IPS DF 4.7 (cell line): ENCODE measurements around the gene KCTD3.

Source experiments
- DNase-seq: peaks from one replicate; pipeline ENCODE4 v3.0.0-alpha.2; 2013; ENCODE audit warnings: low spot score; ENCODE audit errors: extremely low read depth

KCTD3 gene

DNA sequence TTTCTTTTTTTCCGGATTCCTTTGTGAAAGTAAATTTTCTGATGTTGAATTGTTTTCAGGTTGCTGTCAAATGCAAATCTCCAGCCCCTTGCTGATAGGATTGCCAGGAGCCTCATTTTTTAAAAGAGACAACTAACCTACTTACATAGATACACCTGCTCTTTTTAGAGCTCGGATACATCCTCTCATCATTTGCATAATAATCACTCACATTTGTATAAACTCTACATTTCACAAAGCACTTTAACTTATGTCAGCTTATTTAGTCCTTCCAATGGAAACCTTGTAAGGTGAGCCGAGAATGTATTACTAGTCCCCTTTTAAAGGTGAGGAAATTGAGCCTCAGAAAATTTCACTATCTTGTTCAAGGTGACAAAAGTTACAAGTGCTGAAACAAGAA is 84.8 kb downstream of the KCTD3 start:
- no peak for DNase-seq

DNA sequence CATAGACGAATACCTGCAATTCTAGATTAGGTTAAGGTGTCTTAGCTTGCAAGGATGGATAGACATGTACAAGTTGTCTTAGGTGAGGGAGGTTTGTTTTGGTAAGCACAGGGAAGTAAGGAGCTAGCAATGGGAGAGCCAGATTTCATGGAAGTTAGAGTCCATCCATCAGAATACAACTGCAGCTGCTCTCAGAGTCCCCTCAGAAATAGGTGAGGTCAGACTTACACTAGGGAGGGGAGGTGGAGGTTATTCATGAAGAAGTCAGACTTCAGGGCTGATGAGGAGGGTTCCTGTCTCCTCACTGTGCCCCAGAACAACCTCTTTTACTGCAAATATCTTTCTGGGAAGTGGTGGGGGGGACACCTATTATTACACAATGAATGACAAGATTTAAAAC is 85.3 kb downstream of the KCTD3 start:
- DNase-seq = no peak

DNA sequence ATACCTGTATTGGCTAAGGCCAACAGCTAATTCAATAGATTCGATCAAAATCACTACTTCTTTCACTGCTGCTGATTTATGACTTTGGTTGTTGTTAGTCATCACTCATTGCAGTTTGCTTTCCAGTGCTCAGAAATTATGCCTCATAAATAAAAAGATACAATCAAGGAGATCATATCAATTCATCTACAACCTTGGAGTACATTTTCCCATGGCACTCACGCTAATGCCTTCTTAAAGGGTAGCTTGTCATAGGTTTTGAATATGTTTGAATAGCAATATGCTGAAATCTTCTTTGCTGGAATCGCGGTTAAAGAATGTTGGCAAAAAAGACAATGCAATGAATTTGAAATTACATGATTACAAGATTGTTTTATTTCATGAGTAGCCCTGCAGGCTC is 89.9 kb downstream of the KCTD3 start:
- no peak for DNase-seq

DNA sequence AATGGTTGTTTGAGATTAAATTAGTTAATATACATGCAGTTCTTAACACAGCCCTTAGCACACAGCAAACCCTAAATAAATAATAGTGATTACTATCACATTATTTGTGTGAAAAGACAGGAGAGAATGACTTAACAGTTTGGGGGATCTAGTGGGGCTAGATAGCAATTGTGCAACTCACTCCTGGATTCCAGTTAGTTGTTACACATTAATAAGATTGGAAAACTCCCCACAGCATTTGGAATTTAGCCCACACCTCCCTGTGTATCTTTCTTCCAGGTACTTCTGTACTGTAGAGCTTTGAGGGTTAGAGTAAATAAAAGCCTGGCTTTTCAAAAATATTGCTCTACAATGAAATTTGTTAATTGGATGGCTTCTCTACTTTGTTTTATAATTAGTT is 93.2 kb downstream of the KCTD3 start:
- no peak for DNase-seq

DNA sequence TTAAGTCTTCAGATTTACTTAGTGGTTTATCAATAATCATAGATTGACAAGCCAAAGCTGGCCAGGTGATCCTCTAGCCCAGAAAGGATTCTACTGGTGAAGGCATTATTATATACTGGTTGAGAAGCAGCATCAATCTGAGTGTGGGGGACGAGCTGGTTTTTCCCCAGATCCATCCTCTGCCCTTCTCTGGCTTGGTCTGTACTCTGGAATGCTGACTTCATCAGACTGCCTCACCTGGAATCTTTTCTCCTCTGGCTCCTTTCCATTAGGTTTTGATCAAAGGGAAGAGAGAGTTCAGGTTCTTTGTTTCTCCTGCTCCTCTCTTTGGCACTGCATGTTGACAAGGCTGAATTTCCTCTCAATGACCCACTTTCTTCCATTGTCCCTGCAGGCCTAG is 93.9 kb downstream of the KCTD3 start:
- no peak for DNase-seq

DNA sequence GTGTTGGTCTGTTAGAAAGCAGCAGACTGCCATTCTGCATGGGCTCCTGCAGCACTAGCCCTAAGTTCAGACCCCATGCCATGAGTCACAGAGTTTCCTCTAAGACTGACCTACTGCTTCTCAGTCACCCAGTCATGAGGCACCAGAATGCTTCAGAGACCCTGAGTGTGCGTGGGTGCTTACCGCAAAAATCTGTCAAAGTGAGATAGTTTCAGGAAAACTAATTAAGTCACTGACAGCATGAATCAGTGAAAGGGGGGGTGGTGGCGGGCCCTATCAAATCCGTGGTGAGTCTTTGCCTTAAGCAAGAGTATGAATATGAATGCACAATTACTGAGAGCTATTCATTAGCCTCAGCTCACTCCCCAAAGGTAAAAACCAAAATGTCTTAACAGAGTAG is 98.1 kb downstream of the KCTD3 start:
- no peak for DNase-seq

DNA sequence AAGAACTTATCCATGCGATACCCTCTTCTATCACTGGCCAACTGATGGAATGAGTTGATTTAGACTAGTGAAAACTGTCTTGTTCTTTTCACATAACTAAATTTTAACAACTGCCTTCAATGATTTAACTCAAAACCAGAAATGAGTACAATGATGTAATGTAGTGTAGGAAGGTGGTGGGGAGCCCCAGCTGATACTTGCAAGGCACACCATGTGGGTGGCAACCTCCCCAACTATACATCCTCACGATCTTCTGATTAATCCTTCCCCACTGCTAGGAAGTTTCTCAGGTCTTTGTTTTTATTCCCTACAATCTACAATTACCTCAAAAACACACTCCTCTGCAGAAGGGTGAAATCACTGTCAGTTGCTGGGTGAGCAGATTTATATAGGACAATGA is 100.7 kb downstream of the KCTD3 start:
- no peak for DNase-seq

DNA sequence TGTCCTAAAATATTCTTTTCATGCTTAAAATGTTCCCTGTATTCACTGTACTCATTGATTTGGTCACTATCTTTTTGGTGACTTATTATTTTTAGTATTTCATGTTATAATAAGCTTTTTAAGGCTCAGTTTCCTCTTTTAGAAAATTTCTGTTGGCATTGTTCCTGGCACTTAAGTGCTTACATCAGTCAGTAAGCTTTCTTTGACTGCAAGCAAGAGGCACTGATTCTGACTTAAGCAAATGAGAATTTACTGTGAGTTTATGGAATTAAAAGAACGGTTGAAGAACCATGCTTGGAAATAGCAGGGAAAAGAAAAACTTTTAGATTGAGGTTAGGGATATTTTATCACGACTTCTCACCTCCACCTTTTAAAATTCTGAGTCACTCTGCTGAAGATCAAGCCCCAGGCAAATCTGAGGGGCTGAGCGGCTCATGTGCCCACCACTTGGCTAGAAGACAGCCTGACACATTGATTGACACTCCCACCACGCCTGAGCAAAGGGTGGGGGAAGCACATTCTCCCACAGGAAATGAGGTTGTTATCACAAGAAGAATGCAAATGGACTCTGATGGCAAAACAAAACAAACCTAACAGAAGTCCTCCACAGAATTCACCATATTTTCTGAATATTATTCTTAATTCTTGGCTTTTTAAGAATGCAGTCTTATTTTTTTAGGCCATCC is 102.8 kb downstream of the KCTD3 start:
- DNase-seq = no peak
